ENCODE measurements around the gene ZC2HC1C.
"Not testable (repeated sequence)": the region's sequence is repeated elsewhere in the genome, so short reads cannot be mapped to it uniquely, and the experiment has no call there.

The ZC2HC1C gene

DNA sequence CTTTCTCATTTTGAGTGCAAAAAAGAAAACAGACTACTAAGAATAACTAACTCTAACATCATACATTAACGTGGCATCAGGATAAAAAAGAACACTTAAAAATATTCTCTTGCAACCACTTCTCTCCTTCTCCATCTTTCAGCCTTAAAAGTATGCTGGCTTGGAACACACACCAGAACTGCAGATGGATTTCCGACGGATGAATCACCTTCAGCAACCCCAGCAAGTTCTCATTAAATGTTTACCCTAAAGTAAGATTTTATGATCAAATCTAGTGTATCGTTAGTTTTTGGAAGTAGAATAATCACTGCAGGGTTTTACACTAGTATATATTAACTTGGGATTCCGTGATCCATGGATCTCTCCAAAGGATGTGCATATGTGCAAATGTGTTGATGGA lies 56.2 kb downstream of the ZC2HC1C start:
- Histone ChIP-seq H3K36me3 (peaks cover 3% of the 10 kb centered on the region), H3K27me3 (ENCODE audit: insufficient read depth, low read depth, severe bottlenecking) (no peaks in the 10 kb centered on the region), H3K9me3 (ENCODE audit: severe bottlenecking) (no peaks in the 10 kb centered on the region), H3K27ac (no peak overlapping the region), H3K4me3 (ENCODE audit: low read depth, low read length) (no peak overlapping the region)
- DNase-seq = no peak
- TF ChIP-seq, protein P1, sequence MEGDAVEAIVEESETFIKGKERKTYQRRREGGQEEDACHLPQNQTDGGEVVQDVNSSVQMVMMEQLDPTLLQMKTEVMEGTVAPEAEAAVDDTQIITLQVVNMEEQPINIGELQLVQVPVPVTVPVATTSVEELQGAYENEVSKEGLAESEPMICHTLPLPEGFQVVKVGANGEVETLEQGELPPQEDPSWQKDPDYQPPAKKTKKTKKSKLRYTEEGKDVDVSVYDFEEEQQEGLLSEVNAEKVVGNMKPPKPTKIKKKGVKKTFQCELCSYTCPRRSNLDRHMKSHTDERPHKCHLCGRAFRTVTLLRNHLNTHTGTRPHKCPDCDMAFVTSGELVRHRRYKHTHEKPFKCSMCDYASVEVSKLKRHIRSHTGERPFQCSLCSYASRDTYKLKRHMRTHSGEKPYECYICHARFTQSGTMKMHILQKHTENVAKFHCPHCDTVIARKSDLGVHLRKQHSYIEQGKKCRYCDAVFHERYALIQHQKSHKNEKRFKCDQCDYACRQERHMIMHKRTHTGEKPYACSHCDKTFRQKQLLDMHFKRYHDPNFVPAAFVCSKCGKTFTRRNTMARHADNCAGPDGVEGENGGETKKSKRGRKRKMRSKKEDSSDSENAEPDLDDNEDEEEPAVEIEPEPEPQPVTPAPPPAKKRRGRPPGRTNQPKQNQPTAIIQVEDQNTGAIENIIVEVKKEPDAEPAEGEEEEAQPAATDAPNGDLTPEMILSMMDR (IDR thresholded peaks at IDR 0.05; ENCODE audit: low read depth, low read length) = no peak

DNA sequence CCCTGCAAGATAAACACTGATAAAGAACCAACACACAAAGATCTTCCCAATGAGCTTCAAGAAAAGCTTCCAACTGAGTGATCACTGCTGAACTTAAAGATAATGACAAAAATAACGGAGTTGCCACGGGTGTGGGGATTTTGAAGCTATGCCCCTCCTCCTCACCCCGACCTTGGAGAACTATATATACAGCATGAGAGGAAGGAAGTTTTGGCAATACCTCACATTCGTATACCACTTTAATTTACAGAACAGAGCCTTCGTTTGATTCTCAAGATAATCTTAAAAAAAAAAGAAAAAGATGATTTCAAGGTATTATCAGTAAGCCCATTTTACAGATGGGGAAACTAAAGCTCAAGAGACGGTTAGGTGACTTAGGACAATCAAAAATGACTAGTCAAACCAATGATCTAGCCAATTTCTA lies 56.7 kb downstream of the ZC2HC1C start:
- Histone ChIP-seq H3K4me3 (ENCODE audit: low read depth, low read length) (peak overlapping the region; percentile 44), H3K36me3 (peaks cover 3% of the 10 kb centered on the region), H3K27ac (peak overlapping the region; percentile 96), H3K27me3 (ENCODE audit: insufficient read depth, low read depth, severe bottlenecking) (no peaks in the 10 kb centered on the region), H3K9me3 (ENCODE audit: severe bottlenecking) (no peaks in the 10 kb centered on the region)
- no peak for DNase-seq
- TF ChIP-seq, protein P1 (IDR thresholded peaks at IDR 0.05; ENCODE audit: low read depth, low read length) = no peak

DNA sequence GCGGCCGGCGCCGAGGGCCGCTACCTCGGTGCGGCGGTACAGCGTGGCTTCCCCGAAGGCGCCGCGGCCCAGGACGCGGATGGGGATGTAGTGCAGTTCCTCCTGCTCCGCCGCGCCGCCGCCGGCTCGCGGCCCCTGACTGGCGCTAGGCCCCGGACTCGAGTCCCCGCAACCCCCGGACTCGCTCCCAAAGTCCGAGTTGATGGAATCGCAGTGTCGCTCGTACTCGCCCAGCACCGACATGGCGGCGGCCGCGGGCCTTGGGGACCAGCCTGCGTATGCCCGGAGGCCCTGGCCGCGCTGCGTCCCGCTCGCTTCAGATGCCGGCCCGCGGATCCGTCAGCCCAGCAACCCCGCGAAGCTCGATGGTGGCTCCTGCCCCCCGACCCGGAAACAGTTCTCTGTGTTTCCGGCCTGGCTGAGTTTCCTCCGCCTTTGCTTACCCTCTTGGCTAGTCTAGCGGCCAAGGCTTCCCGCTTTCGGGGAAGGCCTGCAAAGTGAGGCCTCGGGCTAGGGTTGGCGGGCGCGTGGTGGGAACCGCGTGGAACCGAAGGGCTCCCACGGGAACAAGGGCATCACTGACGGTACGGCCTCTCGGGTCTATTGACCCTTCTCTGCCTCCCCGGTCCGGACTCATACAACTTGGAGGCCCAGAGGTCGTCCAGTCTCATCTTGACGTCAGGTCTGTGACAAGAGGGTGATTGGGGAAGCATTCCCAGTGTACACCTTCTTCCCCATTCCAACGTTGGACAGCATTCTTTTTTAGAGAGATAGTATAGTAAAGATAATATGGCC lies 57.4 kb downstream of the ZC2HC1C start, which contains the start of gene NEK9:
NEK9 (minus strand) TSS at position 370 of the 795 bp plus-strand sequence; CDS start at position 243, 127 bp downstream.
- peak; percentile 91 for DNase-seq
- Histone ChIP-seq H3K9me3 (ENCODE audit: severe bottlenecking) (no peaks in the 10 kb centered on the region), H3K27ac (peak within 1 kb of the TSS; percentile 96), H3K36me3 (peaks cover 3% of the 10 kb centered on the region), H3K4me3 (ENCODE audit: low read depth, low read length) (peak within 1 kb of the TSS; percentile 44), H3K27me3 (ENCODE audit: insufficient read depth, low read depth, severe bottlenecking) (no peaks in the 10 kb centered on the region)
- TF ChIP-seq, protein P1 (IDR thresholded peaks at IDR 0.05; ENCODE audit: low read depth, low read length) = no peak

DNA sequence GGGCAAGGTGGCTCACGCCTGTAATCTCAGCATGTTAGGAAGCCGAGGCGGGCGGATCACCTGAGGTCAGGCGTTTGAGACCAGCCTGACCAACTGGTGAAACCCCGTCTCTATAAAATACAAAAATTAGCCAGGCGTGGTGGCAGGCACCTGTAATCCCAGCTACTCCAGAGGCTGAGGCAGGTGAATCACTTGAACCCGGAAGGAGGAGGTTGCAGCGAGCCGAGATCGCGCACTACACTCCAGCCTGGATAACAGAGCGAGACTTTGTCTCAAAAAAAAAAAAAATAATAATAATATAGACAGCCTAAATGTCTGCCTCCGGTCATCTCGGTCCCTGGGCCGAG lies 58.0 kb downstream of the ZC2HC1C start:
- Histone ChIP-seq H3K27ac (peak overlapping the region; percentile 96), H3K4me3 (ENCODE audit: low read depth, low read length) (peak overlapping the region; percentile 44)
- H3K36me3 ChIP-seq; H3K9me3 ChIP-seq (ENCODE audit: severe bottlenecking); H3K27me3 ChIP-seq (ENCODE audit: insufficient read depth, low read depth, severe bottlenecking); DNase-seq: not testable (repeated sequence)

DNA sequence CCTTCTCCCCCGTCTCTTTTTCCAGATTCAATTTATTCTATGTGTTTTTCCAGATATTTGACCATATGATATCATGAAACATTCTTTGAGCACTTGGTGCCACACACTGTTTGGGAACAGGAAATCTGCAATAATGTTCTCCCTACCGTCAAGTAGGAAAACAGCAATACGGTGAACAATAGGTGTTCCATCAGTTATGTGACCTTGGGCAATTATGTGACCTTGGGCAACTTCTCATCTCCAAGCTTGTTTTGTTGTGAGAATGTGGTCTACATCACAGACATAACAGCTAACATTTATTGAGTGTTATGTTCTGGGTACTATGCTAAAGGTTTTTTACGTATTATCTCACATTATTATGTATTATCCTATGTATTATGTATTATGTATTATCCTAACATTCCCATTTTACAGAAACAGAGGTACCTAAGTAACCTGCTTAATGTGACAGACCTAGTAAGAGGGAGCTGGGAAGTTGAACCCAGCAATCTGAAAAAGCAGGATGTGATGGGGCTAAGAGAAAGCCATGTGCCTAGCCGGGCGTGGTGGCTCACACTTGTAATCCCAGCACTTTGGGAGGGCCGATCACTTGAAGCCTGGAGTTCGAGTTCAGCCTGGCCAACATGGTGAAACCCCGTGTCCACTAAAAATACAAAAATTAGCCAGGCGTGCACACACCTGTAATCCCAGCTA lies 58.6 kb downstream of the ZC2HC1C start:
- TF ChIP-seq, protein P1 (IDR thresholded peaks at IDR 0.05; ENCODE audit: low read depth, low read length) = no peak
- no peak for DNase-seq

DNA sequence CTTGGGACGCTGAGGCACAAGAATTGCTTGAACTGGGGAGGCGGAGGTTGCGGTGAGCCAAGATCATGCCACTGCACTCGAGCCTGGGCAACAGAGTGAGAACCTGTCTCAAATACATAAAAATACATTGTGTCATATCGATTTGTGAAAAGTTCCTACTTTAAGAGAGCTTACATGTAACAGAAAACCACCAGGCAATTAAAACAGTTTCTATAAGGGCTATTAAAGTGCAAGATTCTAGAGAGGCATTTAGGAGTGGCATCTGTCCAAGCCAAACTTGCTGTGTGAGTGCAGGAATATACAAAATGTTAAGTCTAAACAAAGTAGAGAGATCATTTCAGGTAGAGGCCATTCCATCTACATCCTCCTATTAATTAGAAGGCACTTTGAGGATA lies 59.2 kb downstream of the ZC2HC1C start:
- H3K27me3 ChIP-seq (ENCODE audit: insufficient read depth, low read depth, severe bottlenecking) = no peaks in the 10 kb centered on the region
- TF ChIP-seq, protein P1 (IDR thresholded peaks at IDR 0.05; ENCODE audit: low read depth, low read length) = no peak
- peaks cover 5% of the 10 kb centered on the region for H3K36me3 ChIP-seq
- no peaks in the 10 kb centered on the region for H3K9me3 ChIP-seq (ENCODE audit: severe bottlenecking)
- no peak overlapping the region for H3K27ac ChIP-seq
- no peak for DNase-seq
- H3K4me3 ChIP-seq (ENCODE audit: low read depth, low read length) = no peak overlapping the region

More for the DNA sequence above, 58.6 kb downstream of the ZC2HC1C start:
- H3K36me3 ChIP-seq = peaks cover 3% of the 10 kb centered on the region
- H3K27ac ChIP-seq = peak overlapping the region; percentile 96
- no peaks in the 10 kb centered on the region for H3K27me3 ChIP-seq (ENCODE audit: insufficient read depth, low read depth, severe bottlenecking)
- peak overlapping the region; percentile 44 for H3K4me3 ChIP-seq (ENCODE audit: low read depth, low read length)
- H3K9me3 ChIP-seq (ENCODE audit: severe bottlenecking) = no peaks in the 10 kb centered on the region
